GM21528 (cell line): ENCODE measurements around the gene HEPACAM.

Source experiments
- ATAC-seq: cut with Tn5 transposase; IDR thresholded peaks from one replicate; pipeline ENCODE4 v1.9.1; 2021; ENCODE audit warnings: mild to moderate bottlenecking, moderate library complexity; ENCODE audit not compliant: unreplicated experiment, low FRiP score

The HEPACAM gene

GRCh38 chr11:124870430-124870829 lies 65.4 kb downstream of the HEPACAM start:
- ATAC-seq: no peak

- no peak for ATAC-seq
These were observed 65.9 kb downstream of the HEPACAM start for GRCh38 chr11:124869856-124870387.

- ATAC-seq: no peak
These were observed 66.5 kb downstream of the HEPACAM start for GRCh38 chr11:124869331-124869730.
